GM20431 (cell line): Measurements from ENCODE around the gene QSOX2.

ENCODE experiments used
- in situ Hi-C: fragments of 300-500 bp; cut with MseI, MboI; formaldehyde crosslinking; loops from one replicate; pipeline ENCODE4 v1.15.0; 2020; ENCODE audit warnings: low sequenced_read_pairs; ENCODE audit not compliant: unreplicated experiment

QSOX2 gene

GRCh38 chr9:136181784-136182419 is 63.7 kb downstream of the QSOX2 start:
- in situ Hi-C loops, result no loop called here

GRCh38 chr9:136180586-136180985 is 65.0 kb downstream of the QSOX2 start:
- in situ Hi-C loops, result no loop called here

DNA sequence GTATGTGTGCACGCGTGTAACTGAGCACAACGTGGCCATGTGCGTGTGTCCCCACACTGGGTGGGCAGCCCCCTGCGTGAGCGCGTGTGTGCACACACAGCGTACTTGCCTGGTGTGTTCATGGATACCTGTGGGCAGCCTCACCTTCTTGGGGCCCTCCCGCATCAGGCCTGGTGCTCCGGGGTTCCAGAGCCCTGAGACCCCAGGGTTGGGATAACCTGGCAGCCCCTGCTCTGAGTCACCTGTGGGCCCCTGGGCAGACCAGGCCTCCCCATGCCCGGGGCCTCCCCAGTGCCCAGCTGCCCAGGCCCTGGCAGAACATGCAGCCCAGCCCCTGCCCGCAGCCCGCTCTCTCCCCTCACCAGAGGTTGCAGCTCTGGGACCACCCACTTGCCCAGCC is 65.9 kb downstream of the QSOX2 start:
- in situ Hi-C loops, result loop anchor here (10.0 kb wide), 1 partner anchor 95 kb away; no protein-coding TSS in a partner anchor

- in situ Hi-C loops, result loop anchor here (10.0 kb wide), 1 partner anchor 96 kb away; no protein-coding TSS in a partner anchor
These were observed 66.5 kb downstream of the QSOX2 start for GRCh38 chr9:136179101-136179616.

GRCh38 chr9:136178773-136179075 is 66.9 kb downstream of the QSOX2 start:
- in situ Hi-C loops, result loop anchor here (10.0 kb wide), 1 partner anchor 96 kb away; no protein-coding TSS in a partner anchor

- in situ Hi-C loops, result loop anchor here (10.0 kb wide), 1 partner anchor 97 kb away; no protein-coding TSS in a partner anchor
These were observed 67.4 kb downstream of the QSOX2 start for GRCh38 chr9:136178061-136178772.

DNA sequence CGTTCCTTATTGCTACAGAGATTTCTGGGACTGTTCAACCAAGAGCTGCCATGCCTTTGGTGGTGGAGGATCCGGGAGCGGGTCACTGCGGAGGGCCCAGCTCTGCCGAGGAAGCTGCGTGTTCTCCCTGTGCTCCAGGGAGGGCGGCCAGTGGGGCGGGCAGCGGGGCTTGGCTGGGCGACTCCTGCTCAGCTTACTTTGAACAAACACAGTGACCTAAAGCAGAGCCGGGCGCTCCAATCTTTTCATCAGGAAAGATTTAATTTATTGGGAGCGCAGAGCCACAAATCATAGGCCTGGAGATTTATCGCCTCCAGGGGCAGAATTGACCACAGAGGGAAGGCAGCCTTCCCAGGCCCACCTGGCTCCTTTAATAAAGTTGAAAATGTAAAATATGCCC is 68.4 kb downstream of the QSOX2 start:
- in situ Hi-C loops, result loop anchor here (10.0 kb wide), 1 partner anchor 98 kb away; no protein-coding TSS in a partner anchor

GRCh38 chr9:136175616-136176197 is 69.9 kb downstream of the QSOX2 start:
- in situ Hi-C loops, result loop anchor here (10.0 kb wide), 1 partner anchor 99 kb away; no protein-coding TSS in a partner anchor

DNA sequence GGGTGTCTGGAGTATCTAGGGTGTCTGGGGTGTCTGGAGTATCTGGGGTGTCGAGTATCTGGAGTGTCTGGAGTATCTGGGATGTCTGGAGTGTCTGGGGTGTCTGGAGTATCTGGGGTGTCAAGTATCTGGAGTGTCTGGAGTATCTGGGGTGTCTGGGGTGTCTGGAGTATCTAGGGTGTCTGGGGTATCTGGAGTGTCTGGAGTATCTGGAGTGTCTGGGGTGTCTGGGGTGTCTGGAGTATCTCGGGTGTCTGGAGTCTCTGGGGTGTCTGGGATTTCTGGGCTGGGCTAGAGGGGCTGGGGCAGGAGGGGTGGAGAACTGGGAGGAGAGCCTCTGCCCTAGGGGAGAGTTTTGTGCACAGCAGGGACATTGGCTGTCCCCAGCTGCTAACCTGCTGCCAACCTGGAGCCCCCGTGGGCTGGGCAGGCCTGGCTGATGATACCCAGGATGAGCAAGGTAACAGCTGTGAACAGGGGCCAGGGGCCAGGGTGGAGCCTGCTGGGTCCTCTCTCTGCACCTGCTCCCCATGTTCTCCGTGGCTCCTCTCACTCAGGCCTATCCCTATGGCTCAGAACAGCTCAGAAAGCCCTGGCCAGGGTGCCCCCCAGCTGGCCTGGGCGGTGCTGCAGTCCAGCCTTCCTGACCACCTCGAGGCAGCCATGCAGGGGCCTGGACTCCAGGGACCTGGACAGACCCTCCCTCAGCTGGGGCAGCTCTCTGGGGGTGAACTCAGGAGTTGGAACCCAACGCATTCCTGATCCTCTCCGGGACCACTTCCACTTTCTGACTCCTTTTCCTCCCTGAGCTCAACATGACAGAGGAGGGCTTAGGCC is 70.6 kb downstream of the QSOX2 start:
- in situ Hi-C loops, result loop anchor here (10.0 kb wide), 1 partner anchor 100 kb away; no protein-coding TSS in a partner anchor

GRCh38 chr9:136173648-136174290 is 71.8 kb downstream of the QSOX2 start:
- in situ Hi-C loops, result loop anchor here (10.0 kb wide), 1 partner anchor 101 kb away; no protein-coding TSS in a partner anchor

GRCh38 chr9:136172412-136173079 is 73.1 kb downstream of the QSOX2 start:
- in situ Hi-C loops, result loop anchor here (10.0 kb wide), 1 partner anchor 102 kb away; no protein-coding TSS in a partner anchor

DNA sequence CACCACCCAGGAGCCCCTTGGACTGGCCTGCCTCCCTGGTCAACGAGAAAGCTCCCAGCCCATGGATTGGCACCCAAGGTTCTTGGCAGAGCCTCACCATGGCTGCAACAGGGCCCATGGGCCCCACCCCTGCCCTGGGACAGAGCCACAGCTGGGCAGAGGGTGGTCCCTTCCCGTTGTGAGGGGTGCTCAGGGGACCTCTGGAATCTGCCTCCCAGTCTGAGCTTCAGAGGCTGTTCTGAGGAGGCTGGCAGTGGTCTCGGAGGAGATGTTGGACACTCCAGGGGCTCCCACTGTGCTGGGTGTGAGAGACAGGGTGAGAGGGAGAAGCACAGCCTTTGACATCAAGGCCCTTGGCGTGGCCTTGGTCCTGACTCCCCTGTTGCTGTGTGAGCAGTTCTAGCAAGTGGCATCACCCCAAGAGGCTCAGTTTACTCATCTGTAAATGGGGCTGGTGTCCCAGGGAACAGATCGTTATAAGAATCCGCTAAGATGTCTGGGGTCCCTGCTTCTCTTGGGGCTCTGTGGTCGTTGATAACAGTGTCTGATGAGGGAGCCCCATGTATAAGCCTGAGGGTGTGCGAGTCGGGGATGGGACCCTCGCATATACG is 73.7 kb downstream of the QSOX2 start:
- in situ Hi-C loops, result loop anchor here (10.0 kb wide), 1 partner anchor 103 kb away; no protein-coding TSS in a partner anchor

DNA sequence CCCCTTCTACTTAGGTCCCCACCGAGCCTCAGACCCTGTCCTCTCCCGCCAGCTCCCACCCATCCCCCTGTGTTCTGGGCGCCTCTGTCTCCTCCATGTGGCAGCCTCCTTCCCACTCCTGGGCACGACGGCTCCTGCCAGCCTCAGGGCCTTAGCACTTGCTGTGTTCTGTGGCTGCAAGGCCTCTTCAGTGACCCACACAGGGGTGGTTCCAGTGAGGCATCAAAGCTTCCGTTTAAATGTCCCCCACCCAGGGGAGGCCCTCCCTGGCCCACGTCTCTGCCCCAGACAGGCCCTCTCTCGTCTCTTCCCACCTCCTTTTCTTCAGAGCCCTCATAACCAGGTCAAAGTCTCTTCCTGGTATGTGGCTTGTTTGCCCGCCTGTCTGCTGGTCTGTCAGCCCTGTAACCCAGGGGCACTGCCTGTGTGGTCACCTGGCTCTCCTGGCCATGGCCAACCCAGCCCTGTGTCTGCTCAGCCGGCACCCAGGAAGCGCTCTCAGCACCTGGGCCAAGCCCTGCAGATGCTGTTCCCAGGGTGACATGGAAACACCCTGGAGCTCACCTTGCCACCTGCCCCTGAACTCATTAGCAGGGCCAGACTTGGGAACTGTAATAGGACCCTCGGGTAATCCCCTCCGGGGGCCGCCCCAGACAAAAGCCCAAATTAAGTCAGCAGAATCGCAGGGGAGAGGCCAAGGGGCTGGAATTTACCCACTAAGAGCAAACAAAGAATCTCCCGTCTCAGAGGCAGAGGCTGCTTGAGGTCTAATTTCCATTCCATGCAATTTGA is 74.4 kb downstream of the QSOX2 start:
- in situ Hi-C loops, result loop anchor here (10.0 kb wide), 1 partner anchor 104 kb away; no protein-coding TSS in a partner anchor

DNA sequence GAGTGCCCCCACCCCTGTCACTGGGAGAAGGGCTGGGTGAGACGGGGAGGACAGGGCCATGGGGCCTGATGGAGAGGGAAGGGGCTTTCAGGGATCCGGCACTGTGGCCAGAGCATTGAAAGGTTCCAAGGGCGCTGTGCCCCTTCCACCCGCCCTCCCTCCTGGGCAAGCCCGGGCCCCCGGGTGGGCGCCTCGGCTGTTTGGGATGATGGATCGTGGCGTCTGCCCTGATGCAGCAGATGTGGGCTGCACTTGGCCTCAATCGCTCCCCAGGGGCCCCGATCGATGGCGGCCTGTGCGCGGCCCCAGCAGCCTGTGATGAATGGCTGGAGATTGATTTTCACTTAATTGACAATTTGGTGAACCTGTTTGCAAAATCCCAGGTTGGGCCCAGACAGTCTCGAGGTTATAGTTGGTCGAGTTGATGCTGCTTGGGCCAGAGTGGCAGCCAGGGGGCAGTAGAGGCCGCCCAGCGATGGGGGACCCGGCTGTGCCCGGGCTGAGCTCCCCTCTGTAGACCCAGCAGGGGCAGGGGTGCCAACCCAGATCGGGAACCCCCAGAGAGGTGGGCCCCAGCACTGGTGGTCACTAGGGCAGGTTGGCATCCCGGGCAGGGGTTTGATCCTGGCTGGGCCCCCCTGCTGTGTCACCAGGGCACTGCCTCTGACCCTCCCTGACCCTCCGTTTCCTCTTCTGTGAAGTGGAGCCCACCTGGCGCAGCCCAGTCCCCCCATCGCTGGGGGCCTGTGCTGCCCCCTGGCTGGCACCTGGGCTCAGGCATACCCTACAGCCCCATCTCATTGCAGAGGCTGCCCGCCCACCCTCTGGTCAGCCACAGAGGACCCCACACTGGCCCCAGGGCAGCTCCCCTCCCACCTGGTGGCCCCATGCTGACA is 75.4 kb downstream of the QSOX2 start:
- in situ Hi-C loops, result loop anchor here (10.0 kb wide), 1 partner anchor 105 kb away; no protein-coding TSS in a partner anchor

DNA sequence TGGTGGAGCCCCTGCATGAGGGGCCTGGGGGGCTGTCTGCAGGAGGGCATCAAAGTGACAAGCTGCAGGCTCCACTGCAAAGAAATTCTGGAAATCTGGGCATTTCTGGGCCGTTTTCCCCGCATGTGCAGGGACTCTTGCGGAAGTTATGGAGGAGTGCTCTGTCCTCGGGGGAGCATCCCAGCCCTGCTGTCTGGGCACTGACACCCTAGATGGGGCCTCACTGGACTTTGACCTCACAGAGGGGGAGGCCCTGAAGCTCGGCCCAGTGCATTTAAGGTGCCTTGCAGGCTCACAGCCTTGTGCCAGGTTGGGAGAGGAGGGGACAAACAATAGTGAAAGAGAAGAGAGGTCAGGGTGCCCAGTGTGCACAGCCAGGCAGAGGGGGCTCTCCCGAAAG is 76.1 kb downstream of the QSOX2 start:
- in situ Hi-C loops, result no loop called here

GRCh38 chr9:136163248-136163850 is 82.3 kb downstream of the QSOX2 start:
- in situ Hi-C loops, result no loop called here
